ENCODE results near the gene ZNF2.

Gene ZNF2

DNA sequence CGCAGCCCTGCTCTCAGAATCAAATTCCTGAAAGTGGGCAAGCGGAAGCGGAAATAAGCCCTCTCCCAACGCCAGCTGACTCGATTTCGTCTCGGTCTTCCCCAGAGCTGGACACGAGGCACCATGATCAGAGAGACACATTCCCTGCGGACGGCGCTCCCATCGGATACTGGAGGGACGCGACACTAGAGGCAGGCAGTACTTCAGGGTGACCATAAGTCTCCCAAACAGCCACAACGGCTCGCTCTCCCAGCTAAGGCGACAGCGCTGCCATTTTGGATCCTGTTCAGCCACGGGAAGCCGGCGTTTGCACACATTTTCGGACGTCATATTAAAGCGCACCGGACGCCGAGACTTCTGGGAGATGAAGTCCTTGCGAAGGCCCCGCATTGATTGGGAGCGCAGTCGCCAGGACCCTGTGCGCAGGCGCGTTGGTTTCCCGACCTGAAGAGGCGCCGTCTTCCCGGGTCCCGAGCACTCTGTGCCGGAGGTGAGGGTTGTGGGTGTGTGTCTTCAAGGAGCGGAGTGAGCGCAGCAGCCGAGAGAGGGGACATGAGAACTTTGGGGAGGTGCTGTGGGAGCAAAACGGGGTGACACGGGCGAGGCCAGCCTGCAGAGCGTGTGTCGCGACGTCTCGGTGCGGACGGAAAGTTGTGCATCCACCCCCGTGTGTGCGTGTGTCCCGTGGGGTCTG lies at the start of gene ZNF2:
TSS of gene ZNF2 (plus strand) at position 439 of the 694 bp plus-strand sequence. CDS start 10,418 bp downstream, outside the sequence.
- no peaks in the 10 kb centered on the region for H3F3A ChIP-seq (ENCODE audit: insufficient read depth, low read length)
- H3K36me3 ChIP-seq (ENCODE audit: insufficient read depth, low read length) = no peaks in the 10 kb centered on the region
- H3K27ac ChIP-seq (ENCODE audit: low read depth, low read length, poor library complexity, severe bottlenecking) = peak within 1 kb of the TSS; percentile 42
- no peak within 1 kb of the TSS; the same call in 1 of the 2 replicates for H2AFZ ChIP-seq (ENCODE audit: low read length)
- H4K20me1 ChIP-seq (ENCODE audit: insufficient read depth, low read length) = no peaks in the 10 kb centered on the region
- no peaks in the 10 kb centered on the region for H3K27me3 ChIP-seq (ENCODE audit: insufficient read depth, low read length)
- H3K4me2 ChIP-seq (ENCODE audit: low read length) = peak within 1 kb of the TSS; percentile 87
- no peaks in the 10 kb centered on the region for H3K9me2 ChIP-seq (ENCODE audit: low read depth, low read length)
- H3K4me3 ChIP-seq (ENCODE audit: low read depth, low read length, poor library complexity, severe bottlenecking) = peak within 1 kb of the TSS; percentile 95
- peaks cover 26% of the 10 kb centered on the region for H3K4me1 ChIP-seq (ENCODE audit: insufficient read depth, low read length, severe bottlenecking)
- TF ChIP-seq CTCF (IDR thresholded peaks at IDR 0.05; ENCODE audit: low read length) (no peak), EZH2 (IDR thresholded peaks at IDR 0.05; ENCODE audit: borderline replicate concordance, low read length) (no peak)
- H3K9ac ChIP-seq (ENCODE audit: low read length) = peak within 1 kb of the TSS; percentile 87
- H3K9me3 ChIP-seq (ENCODE audit: low read length) = no peaks in the 10 kb centered on the region; the same call in 1 of the 2 replicates
- no peaks in the 10 kb centered on the region for H3K79me2 ChIP-seq (ENCODE audit: insufficient read depth, low read length)

- peaks cover 41% of the 10 kb centered on the region for H3K36me3 ChIP-seq (ENCODE audit: insufficient read depth, low read length)
- peak overlapping the region; percentile 82 for H3K4me2 ChIP-seq (ENCODE audit: low read length)
- peaks cover 37% of the 10 kb centered on the region for H3K79me2 ChIP-seq (ENCODE audit: insufficient read depth, low read length)
- peak overlapping the region; percentile 86 for H3K9ac ChIP-seq (ENCODE audit: low read length)
- TF ChIP-seq EZH2 (IDR thresholded peaks at IDR 0.05; ENCODE audit: borderline replicate concordance, low read length) = no peak
- no peak for TF ChIP-seq CTCF (IDR thresholded peaks at IDR 0.05; ENCODE audit: low read length)
- H3K9me2 ChIP-seq (ENCODE audit: low read depth, low read length) = no peaks in the 10 kb centered on the region
- peaks cover 26% of the 10 kb centered on the region for H3K4me1 ChIP-seq (ENCODE audit: insufficient read depth, low read length, severe bottlenecking)
- no peaks in the 10 kb centered on the region for H3K9me3 ChIP-seq (ENCODE audit: low read length)
- no peak overlapping the region for H2AFZ ChIP-seq (ENCODE audit: low read length)
- no peaks in the 10 kb centered on the region for H3F3A ChIP-seq (ENCODE audit: insufficient read depth, low read length)
- H3K27ac ChIP-seq (ENCODE audit: low read depth, low read length, poor library complexity, severe bottlenecking) = peak overlapping the region; percentile 34
- no peaks in the 10 kb centered on the region for H4K20me1 ChIP-seq (ENCODE audit: insufficient read depth, low read length)
- H3K4me3 ChIP-seq (ENCODE audit: low read depth, low read length, poor library complexity, severe bottlenecking) = peak overlapping the region; percentile 86
- no peaks in the 10 kb centered on the region for H3K27me3 ChIP-seq (ENCODE audit: insufficient read depth, low read length)
These were observed 44.6 kb upstream of the ZNF2 start for GRCh38 chr2:95121093-95121406.

- Histone ChIP-seq H3K27ac (ENCODE audit: low read depth, low read length, poor library complexity, severe bottlenecking) (peak within 1 kb of the TSS; percentile 34), H2AFZ (ENCODE audit: low read length) (peak within 1 kb of the TSS; percentile 31; the same call in 1 of the 2 replicates), H3K27me3 (ENCODE audit: insufficient read depth, low read length) (no peaks in the 10 kb centered on the region), H3K36me3 (ENCODE audit: insufficient read depth, low read length) (peaks cover 37% of the 10 kb centered on the region), H3K9me2 (ENCODE audit: low read depth, low read length) (no peaks in the 10 kb centered on the region), H3K9me3 (ENCODE audit: low read length) (no peaks in the 10 kb centered on the region), H3K79me2 (ENCODE audit: insufficient read depth, low read length) (peaks cover 37% of the 10 kb centered on the region), H3F3A (ENCODE audit: insufficient read depth, low read length) (no peaks in the 10 kb centered on the region), H3K9ac (ENCODE audit: low read length) (peak within 1 kb of the TSS; percentile 86), H3K4me1 (ENCODE audit: insufficient read depth, low read length, severe bottlenecking) (peaks cover 26% of the 10 kb centered on the region), H4K20me1 (ENCODE audit: insufficient read depth, low read length) (no peaks in the 10 kb centered on the region), H3K4me2 (ENCODE audit: low read length) (peak within 1 kb of the TSS; percentile 82), H3K4me3 (ENCODE audit: low read depth, low read length, poor library complexity, severe bottlenecking) (peak within 1 kb of the TSS; percentile 86)
- no peak for TF ChIP-seq EZH2 (IDR thresholded peaks at IDR 0.05; ENCODE audit: borderline replicate concordance, low read length)
These were observed 44.0 kb upstream of the ZNF2 start, which contains the start of gene MRPS5 for GRCh38 chr2:95121407-95122196. TSS of gene MRPS5 (minus strand) at chr2:95121808. CDS start at chr2:95121791, 17 bp downstream.
